Measurements from ENCODE around the gene C1QL3.

C1QL3 gene

GRCh38 chr10:16483241-16483917 is 38.3 kb downstream of the C1QL3 start:
- Histone ChIP-seq H2BK120ac (ENCODE audit: low read depth, low read length) (no peak overlapping the region), H4K91ac (ENCODE audit: low read depth, low read length, poor library complexity) (no peak overlapping the region), H2BK12ac (ENCODE audit: low read length) (no peak overlapping the region), H4K8ac (ENCODE audit: low read depth, low read length) (no peak overlapping the region), H3K27ac (replicated peaks; ENCODE audit: low read length) (no peak overlapping the region), H3K4me1 (ENCODE audit: control insufficient read depth in 2 of 2, insufficient read depth in 1 of 2, low read depth in 1 of 2, low read length in 2 of 2) (peaks cover 0 to 2% of the 10 kb centered on the region in 2 donors), H2BK5ac (ENCODE audit: low read length) (no peak overlapping the region), H3K4me3 (ENCODE audit: low read length in 2 of 2) (no peak overlapping the region), H2AK5ac (ENCODE audit: low read depth, low read length) (no peak overlapping the region), H3K14ac (ENCODE audit: low read length) (no peak overlapping the region), H3K36me3 (replicated peaks in 1 of 2; ENCODE audit: control insufficient read depth in 2 of 2, insufficient read depth in 2 of 2, low read length in 2 of 2) (no peaks in the 10 kb centered on the region), H3K9me3 (replicated peaks in 1 of 2; ENCODE audit: control insufficient read depth in 2 of 2, insufficient read depth in 1 of 2, low read depth in 1 of 2, low read length in 2 of 2) (no peaks in the 10 kb centered on the region), H3K23ac (ENCODE audit: low read depth, low read length, poor library complexity) (no peak overlapping the region), H3K4me2 (ENCODE audit: insufficient read depth, low read length, poor library complexity, severe bottlenecking) (no peak overlapping the region), H2AFZ (ENCODE audit: low read length) (no peak overlapping the region), H3K18ac (ENCODE audit: low read length) (no peak overlapping the region), H3K27me3 (ENCODE audit: control insufficient read depth in 3 of 3, insufficient read depth in 3 of 3, low read depth in 1 of 3, low read length in 3 of 3) (no peaks in the 10 kb centered on the region), H3K79me1 (ENCODE audit: low read depth, low read length) (no peaks in the 10 kb centered on the region), H3K9ac (ENCODE audit: low read depth, low read length, poor library complexity) (no peak overlapping the region), H2BK15ac (ENCODE audit: low read length) (no peak overlapping the region), H3K4ac (ENCODE audit: low read length) (no peak overlapping the region)
- WGBS, 2 donors (ENCODE audit: extremely low coverage in 2 of 2, insufficient read length in 2 of 2, insufficient replicate concordance in 1 of 2): no CpG with 5 or more reads among the region's 11 CpGs
- no peak for DNase-seq (ENCODE audit: low spot score)

- Histone ChIP-seq H3K27ac (replicated peaks; ENCODE audit: low read length) (no peak overlapping the region), H3K14ac (ENCODE audit: low read length) (no peak overlapping the region), H3K4me3 (ENCODE audit: low read length in 2 of 2) (no peak overlapping the region), H3K4me2 (ENCODE audit: insufficient read depth, low read length, poor library complexity, severe bottlenecking) (no peak overlapping the region), H2BK12ac (ENCODE audit: low read length) (no peak overlapping the region), H2BK5ac (ENCODE audit: low read length) (no peak overlapping the region), H2BK15ac (ENCODE audit: low read length) (no peak overlapping the region), H3K4ac (ENCODE audit: low read length) (no peak overlapping the region), H4K8ac (ENCODE audit: low read depth, low read length) (no peak overlapping the region), H3K27me3 (ENCODE audit: control insufficient read depth in 3 of 3, insufficient read depth in 3 of 3, low read depth in 1 of 3, low read length in 3 of 3) (no peaks in the 10 kb centered on the region), H2AK5ac (ENCODE audit: low read depth, low read length) (no peak overlapping the region), H3K23ac (ENCODE audit: low read depth, low read length, poor library complexity) (no peak overlapping the region), H3K36me3 (replicated peaks in 1 of 2; ENCODE audit: control insufficient read depth in 2 of 2, insufficient read depth in 2 of 2, low read length in 2 of 2) (no peaks in the 10 kb centered on the region), H3K9me3 (replicated peaks in 1 of 2; ENCODE audit: control insufficient read depth in 2 of 2, insufficient read depth in 1 of 2, low read depth in 1 of 2, low read length in 2 of 2) (no peaks in the 10 kb centered on the region), H4K91ac (ENCODE audit: low read depth, low read length, poor library complexity) (no peak overlapping the region), H2AFZ (ENCODE audit: low read length) (peak overlapping the region; percentile 4), H3K18ac (ENCODE audit: low read length) (no peak overlapping the region), H3K9ac (ENCODE audit: low read depth, low read length, poor library complexity) (no peak overlapping the region), H2BK120ac (ENCODE audit: low read depth, low read length) (no peak overlapping the region), H3K4me1 (ENCODE audit: control insufficient read depth in 2 of 2, insufficient read depth in 1 of 2, low read depth in 1 of 2, low read length in 2 of 2) (peaks cover 0 to 2% of the 10 kb centered on the region in 2 donors), H3K79me1 (ENCODE audit: low read depth, low read length) (no peaks in the 10 kb centered on the region)
- WGBS, 2 donors (ENCODE audit: extremely low coverage in 2 of 2, insufficient read length in 2 of 2, insufficient replicate concordance in 1 of 2): no CpG with 5 or more reads among the region's 5 CpGs
- DNase-seq (ENCODE audit: low spot score): no peak
Observed at GRCh38 chr10:16481052-16481728, 40.5 kb downstream of the C1QL3 start.

GRCh38 chr10:16478801-16479200 is 42.9 kb downstream of the C1QL3 start:
- no peak overlapping the region for H3K14ac ChIP-seq (ENCODE audit: low read length)
- H3K4me2 ChIP-seq (ENCODE audit: insufficient read depth, low read length, poor library complexity, severe bottlenecking): no peak overlapping the region
- no peak overlapping the region for H3K27ac ChIP-seq (replicated peaks; ENCODE audit: low read length)
- H3K9me3 ChIP-seq (replicated peaks in 1 of 2; ENCODE audit: control insufficient read depth in 2 of 2, insufficient read depth in 1 of 2, low read depth in 1 of 2, low read length in 2 of 2): no peaks in the 10 kb centered on the region
- no peak overlapping the region for H2BK5ac ChIP-seq (ENCODE audit: low read length)
- H3K36me3 ChIP-seq (replicated peaks in 1 of 2; ENCODE audit: control insufficient read depth in 2 of 2, insufficient read depth in 2 of 2, low read length in 2 of 2): no peaks in the 10 kb centered on the region
- H3K4me1 ChIP-seq (ENCODE audit: control insufficient read depth in 2 of 2, insufficient read depth in 1 of 2, low read depth in 1 of 2, low read length in 2 of 2): peaks cover 0 to 2% of the 10 kb centered on the region in 2 donors
- no peak overlapping the region for H3K4ac ChIP-seq (ENCODE audit: low read length)
- no peak overlapping the region for H3K18ac ChIP-seq (ENCODE audit: low read length)
- no peak overlapping the region for H2BK120ac ChIP-seq (ENCODE audit: low read depth, low read length)
- no peak overlapping the region for H2AFZ ChIP-seq (ENCODE audit: low read length)
- no peaks in the 10 kb centered on the region for H3K27me3 ChIP-seq (ENCODE audit: control insufficient read depth in 3 of 3, insufficient read depth in 3 of 3, low read depth in 1 of 3, low read length in 3 of 3)
- no peaks in the 10 kb centered on the region for H3K79me1 ChIP-seq (ENCODE audit: low read depth, low read length)
- H2BK12ac ChIP-seq (ENCODE audit: low read length): no peak overlapping the region
- no peak overlapping the region for H4K8ac ChIP-seq (ENCODE audit: low read depth, low read length)
- no CpG with 5 or more reads among the region's 4 CpGs for WGBS, 2 donors (ENCODE audit: extremely low coverage in 2 of 2, insufficient read length in 2 of 2, insufficient replicate concordance in 1 of 2)
- H2BK15ac ChIP-seq (ENCODE audit: low read length): no peak overlapping the region
- no peak overlapping the region for H3K9ac ChIP-seq (ENCODE audit: low read depth, low read length, poor library complexity)
- DNase-seq (ENCODE audit: low spot score): no peak
- no peak overlapping the region for H4K91ac ChIP-seq (ENCODE audit: low read depth, low read length, poor library complexity)
- H3K4me3 ChIP-seq (ENCODE audit: low read length in 2 of 2): no peak overlapping the region
- no peak overlapping the region for H2AK5ac ChIP-seq (ENCODE audit: low read depth, low read length)
- H3K23ac ChIP-seq (ENCODE audit: low read depth, low read length, poor library complexity): no peak overlapping the region

GRCh38 chr10:16477757-16478156 is 43.9 kb downstream of the C1QL3 start:
- no peak overlapping the region for H2AK5ac ChIP-seq (ENCODE audit: low read depth, low read length)
- WGBS, 2 donors (ENCODE audit: extremely low coverage in 2 of 2, insufficient read length in 2 of 2, insufficient replicate concordance in 1 of 2): no CpG with 5 or more reads among the region's 1 CpG
- DNase-seq (ENCODE audit: low spot score): no peak
- H3K4me1 ChIP-seq (ENCODE audit: control insufficient read depth in 2 of 2, insufficient read depth in 1 of 2, low read depth in 1 of 2, low read length in 2 of 2): peaks cover 0 to 2% of the 10 kb centered on the region in 2 donors
- no peak overlapping the region for H3K23ac ChIP-seq (ENCODE audit: low read depth, low read length, poor library complexity)
- H3K9me3 ChIP-seq (replicated peaks in 1 of 2; ENCODE audit: control insufficient read depth in 2 of 2, insufficient read depth in 1 of 2, low read depth in 1 of 2, low read length in 2 of 2): no peaks in the 10 kb centered on the region
- no peaks in the 10 kb centered on the region for H3K27me3 ChIP-seq (ENCODE audit: control insufficient read depth in 3 of 3, insufficient read depth in 3 of 3, low read depth in 1 of 3, low read length in 3 of 3)
- no peak overlapping the region for H4K8ac ChIP-seq (ENCODE audit: low read depth, low read length)
- no peaks in the 10 kb centered on the region for H3K36me3 ChIP-seq (replicated peaks in 1 of 2; ENCODE audit: control insufficient read depth in 2 of 2, insufficient read depth in 2 of 2, low read length in 2 of 2)
- no peak overlapping the region for H3K4me3 ChIP-seq (ENCODE audit: low read length in 2 of 2)
- H3K9ac ChIP-seq (ENCODE audit: low read depth, low read length, poor library complexity): no peak overlapping the region
- no peak overlapping the region for H3K14ac ChIP-seq (ENCODE audit: low read length)
- H2BK5ac ChIP-seq (ENCODE audit: low read length): no peak overlapping the region
- no peak overlapping the region for H3K4me2 ChIP-seq (ENCODE audit: insufficient read depth, low read length, poor library complexity, severe bottlenecking)
- H2AFZ ChIP-seq (ENCODE audit: low read length): no peak overlapping the region
- H3K4ac ChIP-seq (ENCODE audit: low read length): no peak overlapping the region
- H3K27ac ChIP-seq (replicated peaks; ENCODE audit: low read length): no peak overlapping the region
- H2BK120ac ChIP-seq (ENCODE audit: low read depth, low read length): no peak overlapping the region
- no peak overlapping the region for H3K18ac ChIP-seq (ENCODE audit: low read length)
- no peak overlapping the region for H2BK12ac ChIP-seq (ENCODE audit: low read length)
- no peak overlapping the region for H2BK15ac ChIP-seq (ENCODE audit: low read length)
- H3K79me1 ChIP-seq (ENCODE audit: low read depth, low read length): no peaks in the 10 kb centered on the region
- H4K91ac ChIP-seq (ENCODE audit: low read depth, low read length, poor library complexity): no peak overlapping the region
